Muscle layer of colon (tissue), 2 donors: ENCODE data around the gene NPHP3.

ENCODE experiments used
- H3K27ac ChIP-seq: one replicate; pipeline ENCODE4 v1.7.0; 2013; ENCODE audit warnings: low read depth, mild to moderate bottlenecking, low read length, moderate library complexity
- H3K27me3 ChIP-seq, 2 donors: one replicate each; pipeline ENCODE4 v1.7.0; 2013; ENCODE audit warnings: low read length in 2 of 2, mild to moderate bottlenecking in 2 of 2; ENCODE audit not compliant: insufficient read depth in 2 of 2, control insufficient read depth in 1 of 2
- H3K36me3 ChIP-seq: one replicate; pipeline ENCODE4 v1.7.0; 2013; ENCODE audit warnings: mild to moderate bottlenecking, low read length; ENCODE audit not compliant: insufficient read depth
- H3K4me1 ChIP-seq: one replicate; pipeline ENCODE4 v1.7.0; 2013; ENCODE audit warnings: mild to moderate bottlenecking, low read length; ENCODE audit not compliant: insufficient read depth
- H3K4me3 ChIP-seq, 2 donors: one replicate each; pipeline ENCODE4 v1.7.0; 2013; ENCODE audit warnings: low read length in 2 of 2, low read depth in 1 of 2, mild to moderate bottlenecking in 1 of 2, moderate library complexity in 1 of 2
- H3K9ac ChIP-seq: one replicate; pipeline ENCODE4 v1.7.0; 2013; ENCODE audit warnings: low read length
- H3K9me3 ChIP-seq: one replicate; pipeline ENCODE4 v1.7.0; 2013; ENCODE audit warnings: mild to moderate bottlenecking, low read length
- donor health status: abdominal sarcoma.
- donor health status: Adenocarcinoma of cecum.

NPHP3 gene

GRCh38 chr3:132659000-132659364, 63.2 kb downstream of the NPHP3 start:
- H3K4me1 ChIP-seq: peaks cover 22% of the 10 kb centered on the region
- H3K36me3 ChIP-seq: no peaks in the 10 kb centered on the region
- H3K9ac ChIP-seq: peak overlapping the region; percentile 89
- no peaks in the 10 kb centered on the region for H3K9me3 ChIP-seq
- peak overlapping the region; percentile 94 for H3K27ac ChIP-seq
- H3K4me3 ChIP-seq: peak overlapping the region; percentile 93 to 98
- H3K27me3 ChIP-seq: no peaks in the 10 kb centered on the region

GRCh38 chr3:132657869-132658747, 64.1 kb downstream of the NPHP3 start:
- no peaks in the 10 kb centered on the region for H3K36me3 ChIP-seq
- no peak overlapping the region for H3K27ac ChIP-seq
- H3K4me3 ChIP-seq: peak overlapping the region in 1 of 2 donors; percentile 98
- peaks cover 22% of the 10 kb centered on the region for H3K4me1 ChIP-seq
- H3K9ac ChIP-seq: peak overlapping the region; percentile 89
- H3K27me3 ChIP-seq: no peaks in the 10 kb centered on the region
- no peaks in the 10 kb centered on the region for H3K9me3 ChIP-seq

- Histone ChIP-seq H3K27me3 (no peaks in the 10 kb centered on the region), H3K36me3 (no peaks in the 10 kb centered on the region), H3K27ac (no peak overlapping the region), H3K4me3 (no peak overlapping the region), H3K4me1 (peaks cover 7% of the 10 kb centered on the region), H3K9ac (no peak overlapping the region), H3K9me3 (no peaks in the 10 kb centered on the region)
These were observed 66.7 kb downstream of the NPHP3 start for GRCh38 chr3:132655471-132655870.

- no peaks in the 10 kb centered on the region for H3K9me3 ChIP-seq
- no peaks in the 10 kb centered on the region for H3K27me3 ChIP-seq
- H3K4me1 ChIP-seq: peaks cover 7% of the 10 kb centered on the region
- no peak overlapping the region for H3K4me3 ChIP-seq
- no peaks in the 10 kb centered on the region for H3K36me3 ChIP-seq
- no peak overlapping the region for H3K27ac ChIP-seq
- no peak overlapping the region for H3K9ac ChIP-seq
These were observed 67.5 kb downstream of the NPHP3 start for GRCh38 chr3:132654721-132655120.

- Histone ChIP-seq H3K4me3 (no peak overlapping the region), H3K9me3 (no peaks in the 10 kb centered on the region), H3K27me3 (no peaks in the 10 kb centered on the region), H3K9ac (no peak overlapping the region), H3K4me1 (peaks cover 7% of the 10 kb centered on the region), H3K27ac (no peak overlapping the region), H3K36me3 (no peaks in the 10 kb centered on the region)
These were observed 68.0 kb downstream of the NPHP3 start for GRCh38 chr3:132654190-132654589.

- no peaks in the 10 kb centered on the region for H3K4me1 ChIP-seq
- no peak overlapping the region for H3K4me3 ChIP-seq
- no peak overlapping the region for H3K27ac ChIP-seq
- H3K27me3 ChIP-seq: no peaks in the 10 kb centered on the region
- no peak overlapping the region for H3K9ac ChIP-seq
- H3K36me3 ChIP-seq: no peaks in the 10 kb centered on the region
- H3K9me3 ChIP-seq: no peaks in the 10 kb centered on the region
These were observed 69.5 kb downstream of the NPHP3 start for GRCh38 chr3:132652640-132653270.

- H3K27me3 ChIP-seq: no peaks in the 10 kb centered on the region
- H3K9ac ChIP-seq: no peak overlapping the region
These were observed 72.1 kb downstream of the NPHP3 start for GRCh38 chr3:132650153-132650552.

GRCh38 chr3:132645058-132645457, 77.2 kb downstream of the NPHP3 start:
- Histone ChIP-seq H3K9me3 (no peaks in the 10 kb centered on the region), H3K27me3 (no peaks in the 10 kb centered on the region), H3K27ac (no peak overlapping the region), H3K4me3 (no peak overlapping the region), H3K36me3 (peaks cover 7% of the 10 kb centered on the region), H3K4me1 (no peaks in the 10 kb centered on the region), H3K9ac (no peak overlapping the region)

More at GRCh38 chr3:132650153-132650552, 72.1 kb downstream of the NPHP3 start:
- H3K4me3 ChIP-seq: no peak overlapping the region
- H3K9me3 ChIP-seq: no peaks in the 10 kb centered on the region
- no peaks in the 10 kb centered on the region for H3K36me3 ChIP-seq
- H3K27ac ChIP-seq: no peak overlapping the region
- H3K4me1 ChIP-seq: no peaks in the 10 kb centered on the region

GRCh38 chr3:132643366-132643765, 78.8 kb downstream of the NPHP3 start:
- H3K4me1 ChIP-seq: no peaks in the 10 kb centered on the region
- H3K9me3 ChIP-seq: no peaks in the 10 kb centered on the region
- H3K4me3 ChIP-seq: no peak overlapping the region
- H3K27ac ChIP-seq: no peak overlapping the region
- peaks cover 12% of the 10 kb centered on the region for H3K36me3 ChIP-seq
- no peak overlapping the region for H3K9ac ChIP-seq
- no peaks in the 10 kb centered on the region for H3K27me3 ChIP-seq

GRCh38 chr3:132642539-132642847, 79.7 kb downstream of the NPHP3 start:
- Histone ChIP-seq H3K9me3 (no peaks in the 10 kb centered on the region), H3K27me3 (no peaks in the 10 kb centered on the region), H3K4me1 (no peaks in the 10 kb centered on the region), H3K4me3 (no peak overlapping the region), H3K27ac (no peak overlapping the region), H3K9ac (no peak overlapping the region), H3K36me3 (peaks cover 12% of the 10 kb centered on the region)

GRCh38 chr3:132641837-132642538, 80.2 kb downstream of the NPHP3 start:
- H3K9ac ChIP-seq: no peak overlapping the region
- H3K36me3 ChIP-seq: peaks cover 12% of the 10 kb centered on the region
- no peak overlapping the region for H3K4me3 ChIP-seq
- no peaks in the 10 kb centered on the region for H3K27me3 ChIP-seq
- no peaks in the 10 kb centered on the region for H3K4me1 ChIP-seq
- H3K27ac ChIP-seq: no peak overlapping the region
- no peaks in the 10 kb centered on the region for H3K9me3 ChIP-seq
